Peyer's patch (tissue), 4 donors: ENCODE data around the gene VAV2. TPM values are rescaled to one million over a fixed set of nuclear protein-coding genes. Genes with fewer than 3 reads are reported as not detected.

ENCODE experiments used
- DNase-seq, 3 donors: peaks; one replicate each; pipeline ENCODE4 v3.0.0-alpha.2; 2017 to 2019
- H3K27ac ChIP-seq, 4 donors: fragments of 200-600 bp; sonication (generic); one replicate each; pipeline ENCODE4 v1.5.1; 2016 to 2019
- H3K27me3 ChIP-seq, 2 donors: fragments of 200-600 bp; sonication (generic); one replicate each; pipeline ENCODE4 v1.5.1; 2019
- H3K36me3 ChIP-seq, 3 donors: fragments of 200-600 bp; sonication (generic); one replicate each; pipeline ENCODE4 v1.5.1; 2016 to 2019
- H3K4me1 ChIP-seq, 4 donors: fragments of 200-600 bp; sonication (generic); one replicate each; pipeline ENCODE4 v1.5.1; 2016 to 2019
- H3K4me3 ChIP-seq, 4 donors: fragments of 200-600 bp; sonication (generic); 1 replicate in 3 of 4; 2 replicates in 1 of 4; pipeline ENCODE4 v1.5.1; 2016 to 2019; ENCODE audit warnings: mild to moderate bottlenecking in 1 of 4
- H3K9me3 ChIP-seq, 4 donors: fragments of 200-600 bp; sonication (generic); one replicate each; pipeline ENCODE4 v1.5.1; 2016 to 2019; ENCODE audit warnings: mild to moderate bottlenecking in 1 of 4
- CTCF ChIP-seq, 6 experiments: fragments of 450-650 bp in 4 of 6; fragments of 200-600 bp in 2 of 6; sonication (generic) in 1 of 6; IDR thresholded peaks; one replicate each; pipeline ENCODE4 v1.5.1; 2017 to 2019; ENCODE audit warnings: antibody characterized with exemption in 6 of 6, mild to moderate bottlenecking in 3 of 6, moderate library complexity in 1 of 6
- POLR2A ChIP-seq, 2 donors: fragments of 450-650 bp; IDR thresholded peaks; one replicate each; pipeline ENCODE4 v1.5.1; 2017; ENCODE audit warnings: antibody characterized with exemption in 2 of 2, mild to moderate bottlenecking in 2 of 2, moderate library complexity in 2 of 2
- total RNA-seq, 4 donors: library from RNA; depleted of rRNA; stranded (reverse); fragments of >200 nt; gene quantifications; one replicate each; pipeline ENCODE4 v1.1.0, GENCODE V29; 2016

The VAV2 gene
- total RNA-seq, 4 donors from 2014 or later, result 47.9 to 61.8 (median 58.9) TPM

- Histone ChIP-seq H3K4me3 (no peak overlapping the region), H3K9me3 (peaks cover 0 to 3% (median 0%) of the 10 kb centered on the region in 4 donors), H3K27me3 (no peaks in the 10 kb centered on the region), H3K27ac (no peak overlapping the region), H3K36me3 (no peaks in the 10 kb centered on the region), H3K4me1 (peaks cover 16 to 33% (median 20%) of the 10 kb centered on the region in 4 donors)
- TF ChIP-seq POLR2A (IDR thresholded peaks at IDR 0.05) (no peak), CTCF (IDR thresholded peaks at IDR 0.05) (no peak)
- no peak for DNase-seq
Measured at GRCh38 chr9:133968966-133969617, 23.0 kb downstream of the VAV2 start.

DNA sequence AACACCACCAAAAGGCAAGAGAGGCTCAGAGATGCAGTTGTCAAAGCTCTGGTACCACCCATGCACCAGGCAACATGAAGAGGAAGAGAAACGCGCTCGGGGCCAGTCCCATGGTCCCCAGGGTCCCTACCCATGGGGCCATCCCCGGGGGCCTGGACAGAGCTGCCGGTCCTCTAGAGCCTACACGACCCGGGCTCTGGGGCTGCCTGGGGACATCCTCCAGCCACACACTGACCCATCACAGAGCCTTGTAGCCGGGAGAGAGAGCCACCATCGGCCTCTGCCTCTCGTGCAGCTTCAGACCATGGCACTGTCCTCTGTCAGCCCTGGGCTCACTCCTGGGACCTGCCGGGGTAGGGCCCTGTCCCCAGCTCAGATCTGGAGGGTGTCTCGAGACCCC, 23.7 kb downstream of the VAV2 start:
- H3K4me3 ChIP-seq, result peak overlapping the region in 1 of 4 donors; percentile 1
- H3K9me3 ChIP-seq, result peaks cover 0 to 3% (median 0%) of the 10 kb centered on the region in 4 donors
- DNase-seq, result peak in 1 of 3 donors; percentile 42
- TF ChIP-seq POLR2A (IDR thresholded peaks at IDR 0.05), result no peak
- no peak for TF ChIP-seq CTCF (IDR thresholded peaks at IDR 0.05)
- H3K27me3 ChIP-seq, result no peaks in the 10 kb centered on the region
- peaks cover 11 to 29% (median 18%) of the 10 kb centered on the region in 4 donors for H3K4me1 ChIP-seq
- peak overlapping the region in 1 of 4 donors; percentile 36 for H3K27ac ChIP-seq
- no peaks in the 10 kb centered on the region for H3K36me3 ChIP-seq

DNA sequence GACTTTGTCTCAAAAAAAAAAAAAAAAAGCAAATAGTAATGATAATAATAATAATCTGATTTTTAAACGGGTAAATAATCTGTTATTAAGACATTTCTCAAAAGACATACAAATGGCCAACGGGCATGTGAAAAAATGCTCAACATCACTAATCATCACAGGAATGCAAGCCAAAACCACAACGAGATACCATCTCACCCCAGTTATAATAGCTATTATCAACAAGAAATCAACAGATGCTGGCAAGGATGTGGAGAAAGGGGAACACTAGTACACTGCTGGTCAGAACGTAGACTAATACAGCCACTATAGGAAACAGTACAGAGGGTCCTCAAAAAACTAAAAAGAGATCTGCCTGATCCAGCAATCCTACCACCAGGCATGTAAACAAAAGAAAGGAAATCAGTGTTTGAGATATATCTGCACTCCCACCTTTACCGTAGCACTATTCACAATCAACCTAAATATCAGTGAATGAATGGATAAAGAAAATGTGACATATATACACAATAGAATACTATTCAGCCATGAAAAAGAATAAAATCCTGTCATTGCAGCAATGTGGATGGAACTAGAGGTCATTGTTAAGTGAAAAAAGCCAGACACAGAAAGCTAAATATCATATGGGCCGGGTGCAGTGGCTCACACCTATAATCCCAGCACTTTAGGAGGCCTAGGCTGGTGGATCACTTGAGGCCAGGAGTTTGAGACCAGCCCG, 24.9 kb downstream of the VAV2 start:
- H3K36me3 ChIP-seq, result no peaks in the 10 kb centered on the region
- no peak for TF ChIP-seq POLR2A (IDR thresholded peaks at IDR 0.05)
- no peak for TF ChIP-seq CTCF (IDR thresholded peaks at IDR 0.05)
- H3K4me1 ChIP-seq, result peaks cover 8 to 17% (median 14%) of the 10 kb centered on the region in 4 donors
- H3K27ac ChIP-seq, result no peak overlapping the region
- H3K4me3 ChIP-seq, result no peak overlapping the region
- H3K9me3 ChIP-seq, result peaks cover 0 to 3% (median 0%) of the 10 kb centered on the region in 4 donors
- no peak for DNase-seq
- H3K27me3 ChIP-seq, result no peaks in the 10 kb centered on the region

DNA sequence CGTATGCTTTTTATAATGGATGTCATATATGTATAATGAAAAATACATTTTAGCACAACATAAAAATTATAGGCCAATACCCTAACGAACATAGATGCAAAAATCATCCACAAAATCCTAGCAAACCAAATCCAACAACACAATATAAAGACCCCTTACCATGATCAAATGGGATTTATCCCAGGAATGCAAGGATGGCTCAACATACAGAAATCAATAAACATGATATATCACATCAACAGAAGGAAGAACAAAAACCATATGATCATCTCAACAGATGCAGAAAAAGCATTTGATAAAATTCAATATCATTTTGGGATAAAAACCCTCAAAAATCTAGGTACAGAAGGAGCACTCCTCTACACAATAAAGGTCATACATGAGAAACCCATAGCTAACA, 27.7 kb downstream of the VAV2 start:
- TF ChIP-seq POLR2A (IDR thresholded peaks at IDR 0.05), result no peak
- no peak for DNase-seq
- Histone ChIP-seq H3K27me3 (no peaks in the 10 kb centered on the region), H3K27ac (no peak overlapping the region), H3K4me3 (no peak overlapping the region), H3K4me1 (peaks cover 0 to 28% (median 18%) of the 10 kb centered on the region in 4 donors), H3K9me3 (peaks cover 0 to 3% (median 0%) of the 10 kb centered on the region in 4 donors), H3K36me3 (no peaks in the 10 kb centered on the region)

DNA sequence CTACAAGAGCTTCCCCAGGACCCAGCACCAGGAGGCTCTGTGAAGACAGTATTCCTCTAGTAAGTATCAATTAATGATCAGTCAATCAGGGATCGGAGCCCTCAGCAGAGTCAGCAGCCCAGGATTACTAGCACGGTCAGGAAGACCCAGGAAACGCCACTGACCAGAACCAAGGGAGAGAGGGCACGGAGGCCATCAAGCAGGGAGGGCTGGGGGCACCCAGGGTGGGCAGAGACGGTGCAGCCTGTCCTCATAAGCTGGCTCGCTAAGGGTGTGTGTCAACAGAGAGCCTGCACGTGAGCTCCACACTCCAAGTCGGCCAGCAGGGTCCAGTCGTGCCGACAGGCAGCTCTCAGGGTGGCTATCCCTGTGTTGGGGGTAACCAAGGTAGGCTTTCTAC, 29.0 kb downstream of the VAV2 start:
- H3K27ac ChIP-seq, result no peak overlapping the region
- peaks cover 0 to 36% (median 25%) of the 10 kb centered on the region in 4 donors for H3K4me1 ChIP-seq
- no peaks in the 10 kb centered on the region for H3K27me3 ChIP-seq
- TF ChIP-seq CTCF (IDR thresholded peaks at IDR 0.05), result no peak
- TF ChIP-seq POLR2A (IDR thresholded peaks at IDR 0.05), result no peak
- peaks cover 0 to 3% (median 0%) of the 10 kb centered on the region in 4 donors for H3K9me3 ChIP-seq
- no peak for DNase-seq
- no peaks in the 10 kb centered on the region for H3K36me3 ChIP-seq
- H3K4me3 ChIP-seq, result no peak overlapping the region

DNA sequence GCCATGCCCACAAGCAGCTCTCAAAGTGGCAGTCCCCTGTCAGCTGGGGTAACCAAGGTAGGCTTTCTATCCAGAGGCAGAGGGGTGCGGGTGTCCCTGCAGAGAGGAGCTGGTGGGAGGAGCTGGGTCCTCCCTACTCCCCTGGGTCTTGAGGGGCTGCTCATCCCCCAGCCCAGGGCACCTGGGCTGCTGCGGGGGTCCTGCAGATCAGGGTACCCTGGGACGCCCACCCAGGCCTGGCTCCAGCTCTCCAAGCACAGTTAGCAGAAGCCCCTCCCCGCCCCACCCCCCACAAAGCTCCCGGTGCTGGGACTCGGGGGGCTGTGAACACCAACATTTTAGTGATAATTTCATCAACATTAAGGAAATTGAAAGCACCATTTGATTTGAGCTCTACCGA, 29.8 kb downstream of the VAV2 start:
- no peak for TF ChIP-seq CTCF (IDR thresholded peaks at IDR 0.05)
- TF ChIP-seq POLR2A (IDR thresholded peaks at IDR 0.05), result no peak
- peaks cover 0 to 38% (median 27%) of the 10 kb centered on the region in 4 donors for H3K4me1 ChIP-seq
- DNase-seq, result no peak

More for the DNA sequence above, 29.8 kb downstream of the VAV2 start:
- Histone ChIP-seq H3K9me3 (peaks cover 0 to 3% (median 0%) of the 10 kb centered on the region in 4 donors), H3K36me3 (no peaks in the 10 kb centered on the region), H3K4me3 (no peak overlapping the region), H3K27me3 (no peaks in the 10 kb centered on the region), H3K27ac (peak overlapping the region in 1 of 4 donors; percentile 72)
